Activated CD8-positive, alpha-beta memory T cell treated with anti-CD3 and anti-CD28 coated beads, Interleukin-2, amount 10 ng/mL, durations not matched to agents 7 days and 5 days (primary cell): Measurements from ENCODE around the gene C1QTNF12. TPM values are rescaled to one million over a fixed set of nuclear protein-coding genes. Genes with fewer than 3 reads are reported as not detected.
A peak's percentile ranks its signal among the peaks of the same experiment; 100 is the strongest.

Experiments
- ATAC-seq: fragments of 150-1000 bp; cut with Tn5 transposase; one replicate; pipeline ENCODE4 v1.10.0; 2021; ENCODE audit warnings: moderate library complexity
- CTCF ChIA-PET: fragments of 350-600 bp; sonication (Branson Sonifier 250); formaldehyde crosslinking; loops from one replicate; lab custom pipeline; 2021; ENCODE audit warnings: antibody characterized with exemption; lab: Charles Lee
- DNase-seq: peaks from one replicate; pipeline ENCODE4 v3.0.0-alpha.2; 2020
- H3K27ac Mint-ChIP-seq: one replicate; pipeline ENCODE4 v1.8.0; 2021; ENCODE audit warnings: mild to moderate bottlenecking, mixed read lengths
- H3K27me3 Mint-ChIP-seq: one replicate; pipeline ENCODE4 v1.8.0; 2021; ENCODE audit warnings: mixed read lengths
- H3K36me3 Mint-ChIP-seq: one replicate; pipeline ENCODE4 v1.8.0; 2021; ENCODE audit warnings: mild to moderate bottlenecking, mixed read lengths
- H3K4me1 Mint-ChIP-seq: one replicate; pipeline ENCODE4 v1.8.0; 2021; ENCODE audit warnings: mixed read lengths
- H3K4me3 Mint-ChIP-seq: one replicate; pipeline ENCODE4 v1.8.0; 2021; ENCODE audit warnings: mild to moderate bottlenecking, moderate library complexity, mixed read lengths
- H3K9me3 Mint-ChIP-seq: one replicate; pipeline ENCODE4 v1.8.0; 2022; ENCODE audit warnings: low read depth, mixed read lengths
- total RNA-seq, 2 experiments: library from RNA; stranded (reverse); gene quantifications; one replicate each; pipeline ENCODE4 v1.2.3, GENCODE V29; 2021

C1QTNF12 gene
- total RNA-seq: 1 to 10 TPM; 2.0 to 2.6 TPM

- Mint-ChIP-seq H3K9me3 (no peaks in the 10 kb centered on the region), H3K4me3 (no peak within 1 kb of the TSS)
Measured at GRCh38 chr1:1246577-1247340, at the start of gene C1QTNF12. TSS of gene C1QTNF12 (minus strand) at chr1:1246722. CDS start at chr1:1246690, 32 bp downstream.

GRCh38 chr1:1295154-1295923, 48.8 kb upstream of the C1QTNF12 start:
- no peak for ATAC-seq
- no peak overlapping the region for H3K4me3 Mint-ChIP-seq
- H3K27me3 Mint-ChIP-seq: no peaks in the 10 kb centered on the region

More at GRCh38 chr1:1246577-1247340, at the start of gene C1QTNF12:
- CTCF ChIA-PET: no interaction called here
- ATAC-seq (no peak), DNase-seq (no peak)
- H3K27me3 Mint-ChIP-seq: peaks cover 3% of the 10 kb centered on the region
- H3K27ac Mint-ChIP-seq: no peak within 1 kb of the TSS
- peaks cover 2% of the 10 kb centered on the region for H3K36me3 Mint-ChIP-seq
- H3K4me1 Mint-ChIP-seq: peaks cover 14% of the 10 kb centered on the region

GRCh38 chr1:1294250-1294890, 47.8 kb upstream of the C1QTNF12 start:
- H3K36me3 Mint-ChIP-seq: no peaks in the 10 kb centered on the region
- ATAC-seq (no peak), DNase-seq (no peak)
- no peaks in the 10 kb centered on the region for H3K9me3 Mint-ChIP-seq
- H3K4me1 Mint-ChIP-seq: no peaks in the 10 kb centered on the region
- CTCF ChIA-PET: interaction anchor here (1.2 to 1.6 kb wide), 2 partner anchors 11 to 172 kb away, joined by 6 to 7 read pairs; no protein-coding TSS in a partner anchor
- H3K27me3 Mint-ChIP-seq: no peaks in the 10 kb centered on the region
- H3K4me3 Mint-ChIP-seq: no peak overlapping the region
- H3K27ac Mint-ChIP-seq: no peak overlapping the region

More at GRCh38 chr1:1295154-1295923, 48.8 kb upstream of the C1QTNF12 start:
- CTCF ChIA-PET: interaction anchor here (1.2 to 1.6 kb wide), 3 partner anchors 10 to 173 kb away, joined by 4 to 7 read pairs (median 6); no protein-coding TSS in a partner anchor
- Mint-ChIP-seq H3K36me3 (no peaks in the 10 kb centered on the region), H3K4me1 (no peaks in the 10 kb centered on the region), H3K27ac (no peak overlapping the region), H3K9me3 (no peaks in the 10 kb centered on the region)
- no peak for DNase-seq

GRCh38 chr1:1293263-1294249, 47.0 kb upstream of the C1QTNF12 start:
- Mint-ChIP-seq H3K27me3 (no peaks in the 10 kb centered on the region), H3K36me3 (no peaks in the 10 kb centered on the region), H3K4me3 (no peak overlapping the region), H3K9me3 (no peaks in the 10 kb centered on the region), H3K4me1 (no peaks in the 10 kb centered on the region), H3K27ac (no peak overlapping the region)
- DNase-seq (no peak), ATAC-seq (no peak)
- CTCF ChIA-PET: interaction anchor here (1.6 kb wide), 2 partner anchors 12 to 171 kb away, joined by 3 to 6 read pairs; no protein-coding TSS in a partner anchor

- Mint-ChIP-seq H3K9me3 (no peaks in the 10 kb centered on the region), H3K4me3 (no peak overlapping the region), H3K27ac (no peak overlapping the region), H3K4me1 (no peaks in the 10 kb centered on the region), H3K36me3 (no peaks in the 10 kb centered on the region), H3K27me3 (no peaks in the 10 kb centered on the region)
- DNase-seq (no peak), ATAC-seq (no peak)
- CTCF ChIA-PET: interaction anchor here (1.4 to 3.2 kb wide), 4 partner anchors 12 to 170 kb away, joined by 3 to 58 read pairs (median 6); no protein-coding TSS in a partner anchor
Measured at GRCh38 chr1:1292851-1293250, 46.3 kb upstream of the C1QTNF12 start.

- no peak overlapping the region for H3K27ac Mint-ChIP-seq
- no peaks in the 10 kb centered on the region for H3K27me3 Mint-ChIP-seq
- H3K4me1 Mint-ChIP-seq: no peaks in the 10 kb centered on the region
- H3K4me3 Mint-ChIP-seq: no peak overlapping the region
- DNase-seq (no peak), ATAC-seq (no peak)
- no peaks in the 10 kb centered on the region for H3K36me3 Mint-ChIP-seq
- no peaks in the 10 kb centered on the region for H3K9me3 Mint-ChIP-seq
- CTCF ChIA-PET: interaction anchor here (0.7 to 3.2 kb wide), 12 partner anchors 11 to 308 kb away, joined by 3 to 58 read pairs (median 6); no protein-coding TSS in a partner anchor
Measured at GRCh38 chr1:1292442-1292779, 45.9 kb upstream of the C1QTNF12 start.

GRCh38 chr1:1291548-1292441, 45.3 kb upstream of the C1QTNF12 start:
- no peak overlapping the region for H3K4me3 Mint-ChIP-seq
- peak; percentile 72 for ATAC-seq

GRCh38 chr1:1291023-1291528, 44.6 kb upstream of the C1QTNF12 start:
- Mint-ChIP-seq H3K4me1 (no peaks in the 10 kb centered on the region), H3K9me3 (no peaks in the 10 kb centered on the region), H3K27me3 (no peaks in the 10 kb centered on the region), H3K27ac (no peak overlapping the region), H3K36me3 (no peaks in the 10 kb centered on the region), H3K4me3 (no peak overlapping the region)
- ATAC-seq (no peak), DNase-seq (no peak)
- CTCF ChIA-PET: interaction anchor here (0.9 to 3.2 kb wide), 13 partner anchors 14 to 307 kb away, joined by 3 to 58 read pairs (median 5); partner anchors contain the start of gene UBE2J2

More at GRCh38 chr1:1291548-1292441, 45.3 kb upstream of the C1QTNF12 start:
- CTCF ChIA-PET: interaction anchor here (0.7 to 3.2 kb wide), 14 partner anchors 11 to 307 kb away, joined by 3 to 58 read pairs (median 5); partner anchors contain the start of gene UBE2J2
- H3K27me3 Mint-ChIP-seq: no peaks in the 10 kb centered on the region
- peak; percentile 74 for DNase-seq
- H3K9me3 Mint-ChIP-seq: no peaks in the 10 kb centered on the region
- no peak overlapping the region for H3K27ac Mint-ChIP-seq
- no peaks in the 10 kb centered on the region for H3K36me3 Mint-ChIP-seq
- no peaks in the 10 kb centered on the region for H3K4me1 Mint-ChIP-seq

GRCh38 chr1:1290238-1290731, 43.8 kb upstream of the C1QTNF12 start:
- Mint-ChIP-seq H3K27ac (no peak overlapping the region), H3K4me1 (no peaks in the 10 kb centered on the region), H3K36me3 (no peaks in the 10 kb centered on the region), H3K4me3 (no peak overlapping the region), H3K27me3 (no peaks in the 10 kb centered on the region), H3K9me3 (no peaks in the 10 kb centered on the region)
- ATAC-seq: no peak
- DNase-seq: peak; percentile 69
- CTCF ChIA-PET: interaction anchor here (1.3 to 3.2 kb wide), 3 partner anchors 14 to 168 kb away, joined by 3 to 58 read pairs (median 4); no protein-coding TSS in a partner anchor

- Mint-ChIP-seq H3K27me3 (no peaks in the 10 kb centered on the region), H3K4me3 (no peak overlapping the region), H3K36me3 (no peaks in the 10 kb centered on the region), H3K4me1 (no peaks in the 10 kb centered on the region), H3K9me3 (no peaks in the 10 kb centered on the region), H3K27ac (no peak overlapping the region)
- CTCF ChIA-PET: no interaction called here
- DNase-seq: no peak
- ATAC-seq: no peak
Measured at GRCh38 chr1:1287288-1288110, 41.0 kb upstream of the C1QTNF12 start.
